Measurements from ENCODE around the gene AK3.

DNA sequence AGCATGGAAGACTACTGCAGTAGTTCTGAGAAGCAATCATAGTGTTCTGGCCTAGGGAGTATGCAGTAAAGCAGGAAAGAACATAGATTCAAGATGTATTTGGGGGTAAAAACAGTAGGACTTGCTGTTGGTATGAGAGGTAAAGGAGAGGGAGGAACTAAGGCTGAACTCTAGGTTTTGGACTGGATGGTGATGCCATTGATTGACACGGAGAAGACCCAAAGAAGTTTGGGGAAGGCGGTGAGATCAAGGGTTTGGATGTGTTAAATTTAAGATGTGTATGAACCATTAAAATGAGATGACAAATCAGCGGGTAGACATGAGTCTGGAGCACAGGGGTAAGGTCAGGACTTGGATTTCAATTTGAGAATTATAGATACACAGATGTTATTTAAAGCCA is 63.6 kb downstream of the AK3 start:
- TF ChIP-seq, protein P1, sequence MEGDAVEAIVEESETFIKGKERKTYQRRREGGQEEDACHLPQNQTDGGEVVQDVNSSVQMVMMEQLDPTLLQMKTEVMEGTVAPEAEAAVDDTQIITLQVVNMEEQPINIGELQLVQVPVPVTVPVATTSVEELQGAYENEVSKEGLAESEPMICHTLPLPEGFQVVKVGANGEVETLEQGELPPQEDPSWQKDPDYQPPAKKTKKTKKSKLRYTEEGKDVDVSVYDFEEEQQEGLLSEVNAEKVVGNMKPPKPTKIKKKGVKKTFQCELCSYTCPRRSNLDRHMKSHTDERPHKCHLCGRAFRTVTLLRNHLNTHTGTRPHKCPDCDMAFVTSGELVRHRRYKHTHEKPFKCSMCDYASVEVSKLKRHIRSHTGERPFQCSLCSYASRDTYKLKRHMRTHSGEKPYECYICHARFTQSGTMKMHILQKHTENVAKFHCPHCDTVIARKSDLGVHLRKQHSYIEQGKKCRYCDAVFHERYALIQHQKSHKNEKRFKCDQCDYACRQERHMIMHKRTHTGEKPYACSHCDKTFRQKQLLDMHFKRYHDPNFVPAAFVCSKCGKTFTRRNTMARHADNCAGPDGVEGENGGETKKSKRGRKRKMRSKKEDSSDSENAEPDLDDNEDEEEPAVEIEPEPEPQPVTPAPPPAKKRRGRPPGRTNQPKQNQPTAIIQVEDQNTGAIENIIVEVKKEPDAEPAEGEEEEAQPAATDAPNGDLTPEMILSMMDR (IDR thresholded peaks at IDR 0.05): no peak
- TF ChIP-seq POLR2A (IDR thresholded peaks at IDR 0.05): no peak

Data from upper lobe of left lung (tissue), 4 donors.